ENCODE data around the gene TLR1.
"Not testable (repeated sequence)": the region's sequence is repeated elsewhere in the genome, so short reads cannot be mapped to it uniquely, and the experiment has no call there.

The TLR1 gene

DNA sequence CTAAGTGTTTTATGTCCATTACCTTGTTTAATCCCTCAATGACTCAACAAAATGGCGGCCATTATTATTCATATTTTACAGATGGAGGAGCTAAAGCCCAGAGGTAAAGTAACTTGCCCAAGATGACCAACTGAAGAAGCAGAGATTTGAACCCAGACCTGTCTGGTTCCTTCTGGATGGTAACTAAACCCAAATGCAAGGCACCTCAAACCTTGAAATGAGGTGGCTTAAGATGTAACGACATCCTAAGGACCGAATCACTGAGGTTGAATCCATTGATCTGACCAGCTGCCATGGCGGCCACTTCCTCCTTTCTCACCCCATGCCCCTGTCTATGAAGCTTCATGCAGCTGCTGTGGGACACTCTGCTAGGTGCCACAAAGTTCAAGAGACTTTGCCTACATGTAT, 22.7 kb downstream of the TLR1 start:
- Histone ChIP-seq H3K27me3 (peaks cover 5% of the 10 kb centered on the region), H3K4me1 (no peaks in the 10 kb centered on the region), H3K4me3 (ENCODE audit: low read depth, low read length) (no peak overlapping the region), H3K36me3 (no peaks in the 10 kb centered on the region), H3K9me3 (no peaks in the 10 kb centered on the region)
- no peak for DNase-seq
- TF ChIP-seq, protein P1, sequence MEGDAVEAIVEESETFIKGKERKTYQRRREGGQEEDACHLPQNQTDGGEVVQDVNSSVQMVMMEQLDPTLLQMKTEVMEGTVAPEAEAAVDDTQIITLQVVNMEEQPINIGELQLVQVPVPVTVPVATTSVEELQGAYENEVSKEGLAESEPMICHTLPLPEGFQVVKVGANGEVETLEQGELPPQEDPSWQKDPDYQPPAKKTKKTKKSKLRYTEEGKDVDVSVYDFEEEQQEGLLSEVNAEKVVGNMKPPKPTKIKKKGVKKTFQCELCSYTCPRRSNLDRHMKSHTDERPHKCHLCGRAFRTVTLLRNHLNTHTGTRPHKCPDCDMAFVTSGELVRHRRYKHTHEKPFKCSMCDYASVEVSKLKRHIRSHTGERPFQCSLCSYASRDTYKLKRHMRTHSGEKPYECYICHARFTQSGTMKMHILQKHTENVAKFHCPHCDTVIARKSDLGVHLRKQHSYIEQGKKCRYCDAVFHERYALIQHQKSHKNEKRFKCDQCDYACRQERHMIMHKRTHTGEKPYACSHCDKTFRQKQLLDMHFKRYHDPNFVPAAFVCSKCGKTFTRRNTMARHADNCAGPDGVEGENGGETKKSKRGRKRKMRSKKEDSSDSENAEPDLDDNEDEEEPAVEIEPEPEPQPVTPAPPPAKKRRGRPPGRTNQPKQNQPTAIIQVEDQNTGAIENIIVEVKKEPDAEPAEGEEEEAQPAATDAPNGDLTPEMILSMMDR (IDR thresholded peaks at IDR 0.05; ENCODE audit: low read depth, low read length): no peak

GRCh38 chr4:38780833-38781484, 23.6 kb downstream of the TLR1 start:
- TF ChIP-seq, protein P1 (IDR thresholded peaks at IDR 0.05; ENCODE audit: low read depth, low read length): no peak
- Histone ChIP-seq H3K27me3 (peaks cover 5% of the 10 kb centered on the region), H3K36me3 (no peaks in the 10 kb centered on the region), H3K4me3 (ENCODE audit: low read depth, low read length) (no peak overlapping the region), H3K9me3 (no peaks in the 10 kb centered on the region), H3K4me1 (no peaks in the 10 kb centered on the region)
- no peak for DNase-seq

DNA sequence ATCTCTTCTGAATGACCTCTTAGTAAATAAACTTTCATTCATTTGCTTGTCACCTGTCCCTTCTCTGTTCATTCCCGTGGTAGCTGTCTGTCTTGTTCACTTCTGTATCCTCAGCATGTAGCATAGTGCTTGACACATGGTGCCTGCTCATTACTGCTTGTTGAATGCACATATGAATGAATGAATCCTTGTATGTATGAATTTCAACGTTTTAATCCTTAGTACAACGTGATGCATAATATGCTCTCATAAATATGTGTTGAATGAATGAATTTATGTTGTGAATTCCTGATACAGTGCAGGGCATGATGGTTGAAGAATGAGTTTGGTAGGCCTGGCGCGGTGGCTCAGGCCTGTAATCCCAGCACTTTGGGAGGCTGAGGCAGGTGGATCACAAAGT, 24.8 kb downstream of the TLR1 start:
- Histone ChIP-seq H3K4me1 (no peaks in the 10 kb centered on the region), H3K9me3 (no peaks in the 10 kb centered on the region), H3K36me3 (no peaks in the 10 kb centered on the region), H3K27me3 (peaks cover 10% of the 10 kb centered on the region), H3K4me3 (ENCODE audit: low read depth, low read length) (no peak overlapping the region)
- no peak for DNase-seq
- TF ChIP-seq, protein P1 (IDR thresholded peaks at IDR 0.05; ENCODE audit: low read depth, low read length): no peak

DNA sequence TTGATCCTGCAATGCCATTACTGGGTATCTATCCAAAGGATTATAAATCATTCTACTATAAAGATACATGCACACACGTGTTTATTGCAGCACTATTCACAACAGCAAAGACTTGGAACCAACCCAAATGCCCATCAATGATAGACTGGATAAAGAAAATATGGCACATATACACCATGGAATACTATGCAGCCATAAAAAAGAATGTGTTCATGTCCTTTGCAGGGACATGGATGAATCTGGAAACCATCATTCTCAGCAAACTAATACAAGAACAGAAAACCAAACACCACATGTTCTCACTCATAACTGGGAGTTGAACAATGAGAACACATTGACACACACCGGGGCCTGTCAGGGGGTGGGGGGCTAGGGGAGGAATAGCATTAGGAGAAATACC, 26.7 kb downstream of the TLR1 start:
- not testable (repeated sequence) for H3K4me3 ChIP-seq (ENCODE audit: low read depth, low read length); H3K4me1 ChIP-seq; H3K9me3 ChIP-seq; DNase-seq; H3K36me3 ChIP-seq
- peaks cover 23% of the 10 kb centered on the region for H3K27me3 ChIP-seq

GRCh38 chr4:38775326-38775725, 29.3 kb downstream of the TLR1 start:
- no peaks in the 10 kb centered on the region for H3K9me3 ChIP-seq
- H3K36me3 ChIP-seq: no peaks in the 10 kb centered on the region
- peaks cover 18% of the 10 kb centered on the region for H3K27me3 ChIP-seq
- TF ChIP-seq, protein P1 (IDR thresholded peaks at IDR 0.05; ENCODE audit: low read depth, low read length): no peak
- no peak overlapping the region for H3K4me3 ChIP-seq (ENCODE audit: low read depth, low read length)
- H3K4me1 ChIP-seq: no peaks in the 10 kb centered on the region
- no peak for DNase-seq

- Histone ChIP-seq H3K36me3 (no peaks in the 10 kb centered on the region), H3K27me3 (peaks cover 18% of the 10 kb centered on the region), H3K9me3 (no peaks in the 10 kb centered on the region), H3K4me1 (no peaks in the 10 kb centered on the region), H3K4me3 (ENCODE audit: low read depth, low read length) (no peak overlapping the region)
- TF ChIP-seq, protein P1 (IDR thresholded peaks at IDR 0.05; ENCODE audit: low read depth, low read length): no peak
- no peak for DNase-seq
Measured at GRCh38 chr4:38774181-38774955, 30.2 kb downstream of the TLR1 start.

- not testable (repeated sequence) for H3K9me3 ChIP-seq; H3K4me3 ChIP-seq (ENCODE audit: low read depth, low read length); H3K4me1 ChIP-seq; DNase-seq; H3K36me3 ChIP-seq
- H3K27me3 ChIP-seq: peaks cover 19% of the 10 kb centered on the region
Measured at GRCh38 chr4:38770281-38770680, 34.3 kb downstream of the TLR1 start.

All from BE2C (cell line).